Measurements from ENCODE around the gene OMG.

- TF ChIP-seq REST (IDR thresholded peaks at IDR 0.05; ENCODE audit: low read depth): no peak
- TF ChIP-seq, protein P1, sequence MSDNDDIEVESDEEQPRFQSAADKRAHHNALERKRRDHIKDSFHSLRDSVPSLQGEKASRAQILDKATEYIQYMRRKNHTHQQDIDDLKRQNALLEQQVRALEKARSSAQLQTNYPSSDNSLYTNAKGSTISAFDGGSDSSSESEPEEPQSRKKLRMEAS (IDR thresholded peaks at IDR 0.05): no peak
- no peak for TF ChIP-seq EP300 (IDR thresholded peaks at IDR 0.05; ENCODE audit: borderline replicate concordance)
- TF ChIP-seq FOXM1 (IDR thresholded peaks at IDR 0.05; ENCODE audit: borderline replicate concordance, low read depth): no peak
- TF ChIP-seq RAD21 (IDR thresholded peaks at IDR 0.05; ENCODE audit: low read depth): no peak
- no peak for TF ChIP-seq CREB1 (IDR thresholded peaks at IDR 0.05; ENCODE audit: low read depth)
- no peak for TF ChIP-seq TCF12 (IDR thresholded peaks at IDR 0.05; ENCODE audit: low read depth)
- TF ChIP-seq CEBPB (IDR thresholded peaks at IDR 0.05): no peak
- no peak for TF ChIP-seq TEAD4 (IDR thresholded peaks at IDR 0.05)
- TF ChIP-seq, protein P2, sequence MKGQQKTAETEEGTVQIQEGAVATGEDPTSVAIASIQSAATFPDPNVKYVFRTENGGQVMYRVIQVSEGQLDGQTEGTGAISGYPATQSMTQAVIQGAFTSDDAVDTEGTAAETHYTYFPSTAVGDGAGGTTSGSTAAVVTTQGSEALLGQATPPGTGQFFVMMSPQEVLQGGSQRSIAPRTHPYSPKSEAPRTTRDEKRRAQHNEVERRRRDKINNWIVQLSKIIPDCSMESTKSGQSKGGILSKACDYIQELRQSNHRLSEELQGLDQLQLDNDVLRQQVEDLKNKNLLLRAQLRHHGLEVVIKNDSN (IDR thresholded peaks at IDR 0.05): no peak
- no peak for TF ChIP-seq TAF1 (IDR thresholded peaks at IDR 0.05; ENCODE audit: low read depth)
These were observed 43.0 kb upstream of the OMG start for GRCh38 chr17:31339906-31340661.
